ENCODE measurements around the gene CPSF4L.
A peak's percentile ranks its signal among the peaks of the same experiment; 100 is the strongest.

Gene CPSF4L

GRCh38 chr17:73226556-73227172 is 35.0 kb downstream of the CPSF4L start:
- WGBS (ENCODE audit: insufficient coverage), result 67% methylated on average over 1 of the region's 3 CpGs
- ChIA-PET POLR2A (no interaction called here), CTCF (interaction anchor here (1.2 to 3.0 kb wide), 3 partner anchors 9 to 37 kb away, joined by 4 to 14 read pairs (median 5); no protein-coding TSS in a partner anchor)
- Histone ChIP-seq H3K36me3 (ENCODE audit: control insufficient read depth in 4 of 4, insufficient read depth in 4 of 4, low read length in 3 of 4) (peaks cover 0 to 4% (median 0%) of the 10 kb centered on the region in 4 experiments), H3K4me3 (ENCODE audit: control insufficient read depth in 1 of 7, extremely low read depth in 1 of 7, insufficient read depth in 4 of 7, low read depth in 2 of 7, low read length in 6 of 7) (peak overlapping the region in 1 of 7 experiments; percentile 26), H3K9me3 (ENCODE audit: control extremely low read depth in 1 of 5, control insufficient read depth in 4 of 5, insufficient read depth in 2 of 5, low read depth in 1 of 5, low read length in 4 of 5) (no peaks in the 10 kb centered on the region), H3K27ac (ENCODE audit: insufficient read depth in 1 of 2, low read depth in 1 of 2, low read length in 2 of 2, poor library complexity in 1 of 2, severe bottlenecking in 2 of 2) (peak overlapping the region; percentile 36 to 64), H3K4me1 (ENCODE audit: control extremely low read depth in 1 of 4, control insufficient read depth in 4 of 4, insufficient read depth in 4 of 4, low read length in 3 of 4) (peaks cover 13 to 66% (median 42%) of the 10 kb centered on the region in 4 experiments), H3K27me3 (replicated peaks in 2 of 5; ENCODE audit: control insufficient read depth in 4 of 5, insufficient read depth in 5 of 5, low read length in 4 of 5) (no peaks in the 10 kb centered on the region)
- DNase-seq, result no peak

GRCh38 chr17:73224663-73225305 is 36.9 kb downstream of the CPSF4L start:
- WGBS (ENCODE audit: insufficient coverage), result 96% methylated on average over 4 of the region's 5 CpGs
- CTCF ChIA-PET, result no interaction called here
- H3K4me3 ChIP-seq (ENCODE audit: control insufficient read depth in 1 of 7, extremely low read depth in 1 of 7, insufficient read depth in 4 of 7, low read depth in 2 of 7, low read length in 6 of 7), result no peak overlapping the region
- DNase-seq, result no peak
- no peaks in the 10 kb centered on the region for H3K27me3 ChIP-seq (replicated peaks in 2 of 5; ENCODE audit: control insufficient read depth in 4 of 5, insufficient read depth in 5 of 5, low read length in 4 of 5)
- peaks cover 7 to 49% (median 33%) of the 10 kb centered on the region in 4 experiments for H3K4me1 ChIP-seq (ENCODE audit: control extremely low read depth in 1 of 4, control insufficient read depth in 4 of 4, insufficient read depth in 4 of 4, low read length in 3 of 4)
- POLR2A ChIA-PET, result no interaction called here
- no peaks in the 10 kb centered on the region for H3K9me3 ChIP-seq (ENCODE audit: control extremely low read depth in 1 of 5, control insufficient read depth in 4 of 5, insufficient read depth in 2 of 5, low read depth in 1 of 5, low read length in 4 of 5)
- no peak overlapping the region for H3K27ac ChIP-seq (ENCODE audit: insufficient read depth in 1 of 2, low read depth in 1 of 2, low read length in 2 of 2, poor library complexity in 1 of 2, severe bottlenecking in 2 of 2)
- peaks cover 0 to 4% (median 0%) of the 10 kb centered on the region in 4 experiments for H3K36me3 ChIP-seq (ENCODE audit: control insufficient read depth in 4 of 4, insufficient read depth in 4 of 4, low read length in 3 of 4)

- ChIA-PET POLR2A (no interaction called here), CTCF (interaction anchor here (0.7 to 2.6 kb wide), 2 partner anchors 16 to 31 kb away, joined by 3 to 8 read pairs; no protein-coding TSS in a partner anchor)
- Histone ChIP-seq H3K4me3 (ENCODE audit: control insufficient read depth in 1 of 7, extremely low read depth in 1 of 7, insufficient read depth in 4 of 7, low read depth in 2 of 7, low read length in 6 of 7) (no peak overlapping the region), H3K27ac (ENCODE audit: insufficient read depth in 1 of 2, low read depth in 1 of 2, low read length in 2 of 2, poor library complexity in 1 of 2, severe bottlenecking in 2 of 2) (no peak overlapping the region), H3K9me3 (ENCODE audit: control extremely low read depth in 1 of 5, control insufficient read depth in 4 of 5, insufficient read depth in 2 of 5, low read depth in 1 of 5, low read length in 4 of 5) (no peaks in the 10 kb centered on the region), H3K36me3 (ENCODE audit: control insufficient read depth in 4 of 4, insufficient read depth in 4 of 4, low read length in 3 of 4) (peaks cover 0 to 4% (median 0%) of the 10 kb centered on the region in 4 experiments), H3K27me3 (replicated peaks in 2 of 5; ENCODE audit: control insufficient read depth in 4 of 5, insufficient read depth in 5 of 5, low read length in 4 of 5) (no peaks in the 10 kb centered on the region), H3K4me1 (ENCODE audit: control extremely low read depth in 1 of 4, control insufficient read depth in 4 of 4, insufficient read depth in 4 of 4, low read length in 3 of 4) (peaks cover 7 to 46% (median 32%) of the 10 kb centered on the region in 4 experiments)
- DNase-seq, result no peak
- no CpG with 5 or more reads among the region's 2 CpGs for WGBS (ENCODE audit: insufficient coverage)
Measured at GRCh38 chr17:73224237-73224636, 37.4 kb downstream of the CPSF4L start.

- Histone ChIP-seq H3K27ac (ENCODE audit: insufficient read depth in 1 of 2, low read depth in 1 of 2, low read length in 2 of 2, poor library complexity in 1 of 2, severe bottlenecking in 2 of 2) (no peak overlapping the region), H3K9me3 (ENCODE audit: control extremely low read depth in 1 of 5, control insufficient read depth in 4 of 5, insufficient read depth in 2 of 5, low read depth in 1 of 5, low read length in 4 of 5) (no peaks in the 10 kb centered on the region), H3K27me3 (replicated peaks in 2 of 5; ENCODE audit: control insufficient read depth in 4 of 5, insufficient read depth in 5 of 5, low read length in 4 of 5) (no peaks in the 10 kb centered on the region), H3K36me3 (ENCODE audit: control insufficient read depth in 4 of 4, insufficient read depth in 4 of 4, low read length in 3 of 4) (peaks cover 0 to 4% (median 2%) of the 10 kb centered on the region in 4 experiments), H3K4me3 (ENCODE audit: control insufficient read depth in 1 of 7, extremely low read depth in 1 of 7, insufficient read depth in 4 of 7, low read depth in 2 of 7, low read length in 6 of 7) (no peak overlapping the region), H3K4me1 (ENCODE audit: control extremely low read depth in 1 of 4, control insufficient read depth in 4 of 4, insufficient read depth in 4 of 4, low read length in 3 of 4) (peaks cover 7 to 41% (median 29%) of the 10 kb centered on the region in 4 experiments)
- no CpG with 5 or more reads among the region's 2 CpGs for WGBS (ENCODE audit: insufficient coverage)
- CTCF ChIA-PET, result interaction anchor here (0.7 to 2.6 kb wide), 3 partner anchors 16 to 32 kb away, joined by 3 to 8 read pairs (median 3); no protein-coding TSS in a partner anchor
- POLR2A ChIA-PET, result no interaction called here
- no peak for DNase-seq
Measured at GRCh38 chr17:73223626-73224230, 38.0 kb downstream of the CPSF4L start.

GRCh38 chr17:73215447-73215846 is 46.2 kb downstream of the CPSF4L start:
- peaks cover 0 to 3% (median 0%) of the 10 kb centered on the region in 4 experiments for H3K4me1 ChIP-seq (ENCODE audit: control extremely low read depth in 1 of 4, control insufficient read depth in 4 of 4, insufficient read depth in 4 of 4, low read length in 3 of 4)
- no peak for DNase-seq
- WGBS (ENCODE audit: insufficient coverage), result 100% methylated on average over 1 of the region's 2 CpGs
- no peaks in the 10 kb centered on the region for H3K9me3 ChIP-seq (ENCODE audit: control extremely low read depth in 1 of 5, control insufficient read depth in 4 of 5, insufficient read depth in 2 of 5, low read depth in 1 of 5, low read length in 4 of 5)
- POLR2A ChIA-PET, result no interaction called here
- peaks cover 5 to 14% (median 11%) of the 10 kb centered on the region in 4 experiments for H3K36me3 ChIP-seq (ENCODE audit: control insufficient read depth in 4 of 4, insufficient read depth in 4 of 4, low read length in 3 of 4)
- H3K4me3 ChIP-seq (ENCODE audit: control insufficient read depth in 1 of 7, extremely low read depth in 1 of 7, insufficient read depth in 4 of 7, low read depth in 2 of 7, low read length in 6 of 7), result no peak overlapping the region
- no peak overlapping the region for H3K27ac ChIP-seq (ENCODE audit: insufficient read depth in 1 of 2, low read depth in 1 of 2, low read length in 2 of 2, poor library complexity in 1 of 2, severe bottlenecking in 2 of 2)
- H3K27me3 ChIP-seq (replicated peaks in 2 of 5; ENCODE audit: control insufficient read depth in 4 of 5, insufficient read depth in 5 of 5, low read length in 4 of 5), result no peaks in the 10 kb centered on the region
- CTCF ChIA-PET, result interaction anchor here (0.7 to 2.7 kb wide), 3 partner anchors 10 to 19 kb away, joined by 3 to 14 read pairs (median 3); no protein-coding TSS in a partner anchor

- CTCF ChIA-PET, result interaction anchor here (1.4 to 2.7 kb wide), 2 partner anchors 13 to 18 kb away, joined by 3 to 14 read pairs; no protein-coding TSS in a partner anchor
- DNase-seq, result no peak
- Histone ChIP-seq H3K27ac (ENCODE audit: insufficient read depth in 1 of 2, low read depth in 1 of 2, low read length in 2 of 2, poor library complexity in 1 of 2, severe bottlenecking in 2 of 2) (no peak overlapping the region), H3K4me3 (ENCODE audit: control insufficient read depth in 1 of 7, extremely low read depth in 1 of 7, insufficient read depth in 4 of 7, low read depth in 2 of 7, low read length in 6 of 7) (no peak overlapping the region), H3K27me3 (replicated peaks in 2 of 5; ENCODE audit: control insufficient read depth in 4 of 5, insufficient read depth in 5 of 5, low read length in 4 of 5) (no peaks in the 10 kb centered on the region), H3K9me3 (ENCODE audit: control extremely low read depth in 1 of 5, control insufficient read depth in 4 of 5, insufficient read depth in 2 of 5, low read depth in 1 of 5, low read length in 4 of 5) (no peaks in the 10 kb centered on the region), H3K36me3 (ENCODE audit: control insufficient read depth in 4 of 4, insufficient read depth in 4 of 4, low read length in 3 of 4) (peaks cover 7 to 16% (median 13%) of the 10 kb centered on the region in 4 experiments), H3K4me1 (ENCODE audit: control extremely low read depth in 1 of 4, control insufficient read depth in 4 of 4, insufficient read depth in 4 of 4, low read length in 3 of 4) (peaks cover 0 to 3% (median 0%) of the 10 kb centered on the region in 4 experiments)
- POLR2A ChIA-PET, result no interaction called here
- WGBS (ENCODE audit: insufficient coverage), result 87% methylated on average over 2 of the region's 4 CpGs
Measured at GRCh38 chr17:73214851-73215250, 46.8 kb downstream of the CPSF4L start.

Data from common myeloid progenitor, CD34-positive (primary cell).